IMR-90 (cell line): ENCODE results near the gene SLC30A2. TPM values are rescaled to one million over a fixed set of nuclear protein-coding genes. Genes with fewer than 3 reads are reported as not detected.

Experiments used
- ATAC-seq: fragments of 200-7000 bp; cut with Tn5 transposase; 2 replicates; pipeline ENCODE4 v1.9.1; 2020; ENCODE audit warnings: low read depth, mild to moderate bottlenecking, moderate library complexity
- BruUV-seq: library from RNA; stranded (reverse); fragments of 400-500 nt; replicated peaks from 2 replicates; lab custom pipeline; 2021; lab: Mats Ljungman, UMichigan
- CTCF ChIA-PET: fragments of 300-600 bp; formaldehyde crosslinking; extraction: SDS; loops from one replicate; lab custom pipeline; 2021; ENCODE audit warnings: antibody characterized with exemption; lab: Yijun Ruan, JAX
- POLR2A ChIA-PET: fragments of 300-600 bp; sonication (Branson Sonifier 250); formaldehyde crosslinking; loops from one replicate; lab custom pipeline; 2022; ENCODE audit warnings: antibody characterized with exemption; ENCODE audit not compliant: unreplicated experiment; lab: Charles Lee
- DNase-seq: peaks from one replicate; pipeline ENCODE4 v3.0.0; 2013
- H2AFZ ChIP-seq: replicated peaks from 2 replicates; pipeline ENCODE3; 2013; ENCODE audit warnings: low read length, mild to moderate bottlenecking; ENCODE audit not compliant: poor library complexity
- H2AK5ac ChIP-seq: 2 replicates; pipeline ENCODE4 v1.6.1; 2013; ENCODE audit warnings: low read depth, low read length, inconsistent platforms
- H2AK9ac ChIP-seq: replicated peaks from 2 replicates; pipeline ENCODE3; 2013; ENCODE audit warnings: mild to moderate bottlenecking, low read depth, low read length, moderate library complexity; ENCODE audit not compliant: poor library complexity
- H2BK120ac ChIP-seq: 2 replicates; pipeline ENCODE4 v1.6.1; 2013; ENCODE audit warnings: low read depth, low read length, inconsistent platforms
- H2BK15ac ChIP-seq: 3 replicates; pipeline ENCODE4 v1.6.1; 2013; ENCODE audit warnings: low read depth, low read length, inconsistent platforms
- H2BK20ac ChIP-seq: 2 replicates; pipeline ENCODE4 v1.6.1; 2013; ENCODE audit warnings: low read depth, mild to moderate bottlenecking, inconsistent platforms, low read length, moderate library complexity
- H2BK5ac ChIP-seq: 2 replicates; pipeline ENCODE4 v1.6.1; 2013; ENCODE audit warnings: mild to moderate bottlenecking, low read depth, low read length, inconsistent platforms; ENCODE audit not compliant: poor library complexity, severe bottlenecking
- H3K14ac ChIP-seq: replicated peaks from 2 replicates; pipeline ENCODE4 v1.6.1; 2013; ENCODE audit warnings: low read depth, low read length, inconsistent platforms
- H3K18ac ChIP-seq: 2 replicates; pipeline ENCODE4 v1.6.1; 2013; ENCODE audit warnings: low read depth, low read length, control low read depth
- H3K23ac ChIP-seq: 2 replicates; pipeline ENCODE4 v1.6.1; 2013; ENCODE audit warnings: low read depth, low read length, inconsistent platforms
- H3K27ac ChIP-seq: 2 replicates; pipeline ENCODE4 v1.5.1; 2013; ENCODE audit warnings: mild to moderate bottlenecking, control low read depth, low read length; ENCODE audit not compliant: insufficient read depth
- H3K27me3 ChIP-seq: 2 replicates; pipeline ENCODE4 v1.6.1; 2013; ENCODE audit warnings: low read length; ENCODE audit not compliant: control insufficient read depth, insufficient read depth
- H3K36me3 ChIP-seq: 2 replicates; pipeline ENCODE4 v1.6.1; 2013; ENCODE audit warnings: low read length, mixed read lengths; ENCODE audit not compliant: control insufficient read depth, insufficient read depth
- H3K4ac ChIP-seq: 2 replicates; pipeline ENCODE4 v1.6.1; 2013; ENCODE audit warnings: low read depth, low read length, inconsistent platforms
- H3K4me1 ChIP-seq: 2 replicates; pipeline ENCODE4 v1.6.1; 2013; ENCODE audit warnings: low read length, mixed read lengths; ENCODE audit not compliant: control insufficient read depth, insufficient read depth
- H3K4me2 ChIP-seq: 2 replicates; pipeline ENCODE4 v1.6.1; 2013; ENCODE audit warnings: low read depth, mild to moderate bottlenecking, control low read depth, low read length, moderate library complexity
- H3K4me3 ChIP-seq: 2 replicates; pipeline ENCODE4 v1.5.1; 2013; ENCODE audit warnings: low read depth, mild to moderate bottlenecking, control low read depth, low read length, moderate library complexity; ENCODE audit not compliant: insufficient read depth
- H3K56ac ChIP-seq: 2 replicates; pipeline ENCODE4 v1.6.1; 2013; ENCODE audit warnings: low read length, inconsistent platforms; ENCODE audit not compliant: insufficient read depth; ENCODE audit errors: extremely low read depth
- H3K79me1 ChIP-seq, 2 experiments: 2 replicates each; pipeline ENCODE4 v1.6.1; 2013; ENCODE audit warnings: low read length in 2 of 2, inconsistent platforms in 1 of 2, low read depth in 1 of 2
- H3K9ac ChIP-seq: 2 replicates; pipeline ENCODE4 v1.6.1; 2013; ENCODE audit warnings: low read depth, low read length, control low read depth
- H3K9me1 ChIP-seq: 2 replicates; pipeline ENCODE4 v1.6.1; 2013; ENCODE audit warnings: low read length, inconsistent platforms; ENCODE audit not compliant: insufficient read depth
- H3K9me3 ChIP-seq: 2 replicates; pipeline ENCODE4 v1.6.1; 2013; ENCODE audit warnings: low read length; ENCODE audit not compliant: control insufficient read depth, insufficient read depth
- H4K20me1 ChIP-seq: 2 replicates; pipeline ENCODE4 v1.6.1; 2013; ENCODE audit warnings: low read length, inconsistent platforms; ENCODE audit not compliant: insufficient read depth
- H4K5ac ChIP-seq: 2 replicates; pipeline ENCODE4 v1.6.1; 2013; ENCODE audit warnings: mild to moderate bottlenecking, low read depth, low read length, control low read depth
- H4K8ac ChIP-seq, 2 experiments: 2 replicates each; pipeline ENCODE4 v1.6.1; 2013; ENCODE audit warnings: low read depth in 2 of 2, low read length in 2 of 2, control low read depth in 1 of 2, inconsistent platforms in 1 of 2
- H4K91ac ChIP-seq: 2 replicates; pipeline ENCODE4 v1.6.1; 2013; ENCODE audit warnings: low read depth, low read length, inconsistent platforms; ENCODE audit not compliant: insufficient read depth
- BHLHE40 ChIP-seq: fragments of 150-350 bp; IDR thresholded peaks from 2 replicates; pipeline ENCODE4 v1.6.1; 2016; ENCODE audit warnings: mild to moderate bottlenecking, low read depth, low read length
- CEBPB ChIP-seq: IDR thresholded peaks from 2 replicates; pipeline ENCODE4 v1.6.1; 2012; ENCODE audit warnings: low read depth, low read length, improper control_type of control experiment
- CHD1 ChIP-seq: IDR thresholded peaks from 2 replicates; pipeline ENCODE4 v1.6.1; 2012; ENCODE audit warnings: low read depth, low read length, improper control_type of control experiment
- ELK1 ChIP-seq: fragments of 150-350 bp; IDR thresholded peaks from 2 replicates; pipeline ENCODE4 v1.6.1; 2016; ENCODE audit warnings: low read depth, mild to moderate bottlenecking, low read length, moderate library complexity, borderline replicate concordance
- FOS ChIP-seq: fragments of 150-350 bp; IDR thresholded peaks from 2 replicates; pipeline ENCODE4 v1.6.1; 2016; ENCODE audit warnings: low read depth, low read length
- MAFK ChIP-seq: IDR thresholded peaks from 2 replicates; pipeline ENCODE4 v1.6.1; 2012; ENCODE audit warnings: low read depth, low read length, improper control_type of control experiment
- MAZ ChIP-seq: IDR thresholded peaks from 2 replicates; pipeline ENCODE4 v1.6.1; 2012; ENCODE audit warnings: low read depth, mild to moderate bottlenecking, low read length, improper control_type of control experiment, moderate library complexity, borderline replicate concordance
- MXI1 ChIP-seq: IDR thresholded peaks from 2 replicates; pipeline ENCODE4 v1.6.1; 2012; ENCODE audit warnings: low read depth, mild to moderate bottlenecking, low read length, moderate library complexity, borderline replicate concordance
- NFE2L2 ChIP-seq: fragments of 150-350 bp; IDR thresholded peaks from 2 replicates; pipeline ENCODE4 v1.6.1; 2016; ENCODE audit warnings: low read depth, mild to moderate bottlenecking, low read length
- POLR2A ChIP-seq: IDR thresholded peaks from 2 replicates; pipeline ENCODE4 v1.6.1; 2012; ENCODE audit warnings: mild to moderate bottlenecking, low read depth, low read length
- RAD21 ChIP-seq: IDR thresholded peaks from 2 replicates; pipeline ENCODE4 v1.6.1; 2012; ENCODE audit warnings: low read length, improper control_type of control experiment
- RCOR1 ChIP-seq: IDR thresholded peaks from 2 replicates; pipeline ENCODE4 v1.6.1; 2012; ENCODE audit warnings: mild to moderate bottlenecking, low read length, improper control_type of control experiment; ENCODE audit not compliant: insufficient replicate concordance
- RFX5 ChIP-seq: IDR thresholded peaks from 2 replicates; pipeline ENCODE4 v1.8.0; 2012; ENCODE audit warnings: low read depth, mild to moderate bottlenecking, low read length, moderate library complexity
- SMC3 ChIP-seq: fragments of 150-350 bp; IDR thresholded peaks from 2 replicates; pipeline ENCODE4 v1.6.1; 2016; ENCODE audit warnings: low read depth, mild to moderate bottlenecking, antibody characterized with exemption, low read length, moderate library complexity
- USF2 ChIP-seq: fragments of 150-350 bp; IDR thresholded peaks from 2 replicates; pipeline ENCODE4 v1.6.1; 2017; ENCODE audit warnings: mild to moderate bottlenecking, antibody characterized with exemption, low read length, low read depth
- WGBS, 2 experiments: methylation state at CpG; one replicate each; pipeline versions ENCODE4 v1.1.5 to v1.1.7; 2013; ENCODE audit warnings: missing lambda C conversion rate in 2 of 2; ENCODE audit not compliant: insufficient read length in 1 of 2; ENCODE audit errors: extremely low coverage in 2 of 2; 5-methylcytosine and 5-hydroxymethylcytosine counted together
- dilution Hi-C: fragments of 300-500 bp; cut with HindIII; formaldehyde crosslinking; loops from one replicate; pipeline ENCODE4 v1.14.3; 2018; ENCODE audit warnings: low sequenced_read_pairs; ENCODE audit not compliant: unreplicated experiment
- in situ Hi-C: fragments of 300-500 bp; cut with MboI; formaldehyde crosslinking; loops from 3 replicates; pipeline ENCODE4 v1.14.3; 2019; ENCODE audit warnings: low sequenced_read_pairs, inconsistent platforms, mixed read lengths
- intact Hi-C: fragments of 100-400 bp; cut with micrococcal nuclease; formaldehyde crosslinking; loops from 2 replicates; pipeline ENCODE4 v1.10.0; 2022
- polyA plus RNA-seq, 3 experiments: library from polyadenylated mRNA; depleted of rRNA; stranded (reverse); fragments of >200 nt; gene quantifications; 2 replicates each; pipeline ENCODE4 v1.2.3, GENCODE V29; 2012; ENCODE audit warnings: low replicate concordance in 1 of 3
- total RNA-seq: library from RNA; depleted of rRNA; stranded (reverse); fragments of >200 nt; gene quantifications from 2 replicates; pipeline ENCODE4 v1.2.3, GENCODE V29; 2012
- TF ChIP-seq, protein P1 (sequence below): conservative IDR thresholded peaks from 2 replicates; pipeline ENCODE4 v1.5.1; 2012; ENCODE audit warnings: mild to moderate bottlenecking, low read depth, low read length, improper control_type of control experiment

Gene SLC30A2
- total and polyA plus RNA-seq, 2 of the 4 experiments (the other 2 are of a cell fraction): not detected

GRCh38 chr1:26038477-26038876 lies 7.4 kb downstream of the SLC30A2 start:
- H2BK20ac ChIP-seq: no peak overlapping the region
- no peaks in the 10 kb centered on the region for H3K9me3 ChIP-seq
- H2AFZ ChIP-seq: no peak overlapping the region
- no peak overlapping the region for H3K4me3 ChIP-seq
- H3K9ac ChIP-seq: no peak overlapping the region
- H3K14ac ChIP-seq: no peak overlapping the region
- dilution Hi-C loops (no loop called here), in situ Hi-C loops (no loop called here), intact Hi-C loops (loop anchor here (5.0 kb wide), 1 partner anchor 239 kb away; no protein-coding TSS in a partner anchor)
- 65% methylated on average over 3 of the region's 6 CpGs; no CpG with 5 or more reads in 1 of the 2 experiments for WGBS, 2 experiments
- H3K36me3 ChIP-seq: no peaks in the 10 kb centered on the region
- no peak overlapping the region for H3K4ac ChIP-seq
- no peak overlapping the region for H4K8ac ChIP-seq
- no peaks in the 10 kb centered on the region for H4K20me1 ChIP-seq
- no peak for DNase-seq
- no peak overlapping the region for H4K91ac ChIP-seq
- H2BK120ac ChIP-seq: no peak overlapping the region
- ATAC-seq: no peak
- H2AK5ac ChIP-seq: no peak overlapping the region
- 0 out of 2 replicates have a peak, but pooled peaks cover 3% of the 10 kb centered on the region for H3K9me1 ChIP-seq
- CTCF ChIA-PET: no interaction called here
- TF ChIP-seq FOS (no peak), SMC3 (no peak), RCOR1 (no peak), MAFK (no peak), RFX5 (no peak), MAZ (no peak), RAD21 (no peak), USF2 (no peak), CEBPB (no peak), ELK1 (no peak), MXI1 (no peak), POLR2A (no peak), NFE2L2 (no peak), CHD1 (no peak), BHLHE40 (no peak)
- TF ChIP-seq, protein P1, sequence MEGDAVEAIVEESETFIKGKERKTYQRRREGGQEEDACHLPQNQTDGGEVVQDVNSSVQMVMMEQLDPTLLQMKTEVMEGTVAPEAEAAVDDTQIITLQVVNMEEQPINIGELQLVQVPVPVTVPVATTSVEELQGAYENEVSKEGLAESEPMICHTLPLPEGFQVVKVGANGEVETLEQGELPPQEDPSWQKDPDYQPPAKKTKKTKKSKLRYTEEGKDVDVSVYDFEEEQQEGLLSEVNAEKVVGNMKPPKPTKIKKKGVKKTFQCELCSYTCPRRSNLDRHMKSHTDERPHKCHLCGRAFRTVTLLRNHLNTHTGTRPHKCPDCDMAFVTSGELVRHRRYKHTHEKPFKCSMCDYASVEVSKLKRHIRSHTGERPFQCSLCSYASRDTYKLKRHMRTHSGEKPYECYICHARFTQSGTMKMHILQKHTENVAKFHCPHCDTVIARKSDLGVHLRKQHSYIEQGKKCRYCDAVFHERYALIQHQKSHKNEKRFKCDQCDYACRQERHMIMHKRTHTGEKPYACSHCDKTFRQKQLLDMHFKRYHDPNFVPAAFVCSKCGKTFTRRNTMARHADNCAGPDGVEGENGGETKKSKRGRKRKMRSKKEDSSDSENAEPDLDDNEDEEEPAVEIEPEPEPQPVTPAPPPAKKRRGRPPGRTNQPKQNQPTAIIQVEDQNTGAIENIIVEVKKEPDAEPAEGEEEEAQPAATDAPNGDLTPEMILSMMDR: no peak
- no peak overlapping the region for H2AK9ac ChIP-seq
- BruUV-seq: no TSS peak
- no peak overlapping the region for H3K18ac ChIP-seq
- H3K27ac ChIP-seq: no peak overlapping the region
- H3K27me3 ChIP-seq: peaks cover 36% of the 10 kb centered on the region
- no peak overlapping the region for H3K23ac ChIP-seq
- H3K79me1 ChIP-seq: no peaks in the 10 kb centered on the region
- H2BK5ac ChIP-seq: no peak overlapping the region
- no peak overlapping the region for H3K56ac ChIP-seq
- H2BK15ac ChIP-seq: no peak overlapping the region
- peaks cover 6% of the 10 kb centered on the region for H3K4me1 ChIP-seq
- H3K4me2 ChIP-seq: no peak overlapping the region
- POLR2A ChIA-PET: no interaction called here
- H4K5ac ChIP-seq: no peak overlapping the region
